GM12891 (cell line): Measurements from ENCODE around the gene POLR1A.

ENCODE experiments used
- POLR2A ChIP-seq: IDR thresholded peaks from 2 replicates; pipeline ENCODE4 v1.6.1; 2011; ENCODE audit warnings: low read depth, low read length, control low read depth
- POLR2AphosphoS5 ChIP-seq: IDR thresholded peaks from 2 replicates; pipeline ENCODE4 v1.6.1; 2011; ENCODE audit warnings: low read depth, low read length, control low read depth

DNA sequence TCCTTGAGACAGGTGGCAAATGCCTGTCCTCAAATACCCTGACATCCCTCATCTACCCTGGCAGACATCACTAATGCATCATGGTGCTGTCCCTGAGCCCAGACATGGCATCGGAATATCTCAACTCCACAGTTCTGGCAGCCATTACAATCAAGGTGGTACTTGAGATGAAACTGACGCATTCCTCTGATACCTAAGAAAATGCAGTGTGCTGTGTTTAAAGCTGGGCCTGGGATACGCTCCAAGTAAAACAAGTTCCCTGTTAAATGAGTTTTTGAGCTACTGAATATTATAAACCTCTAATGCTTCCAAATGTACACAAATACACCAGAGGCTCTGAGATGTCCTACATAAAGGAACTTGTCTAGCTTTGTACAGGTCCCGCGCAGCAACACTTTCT, 29.8 kb downstream of the POLR1A start:
- TF ChIP-seq POLR2A, result no peak
- no peak for TF ChIP-seq POLR2AphosphoS5
